Testis (tissue), 2 donors: Measurements from ENCODE around the gene IFNL1.

Source experiments
- CTCF ChIP-seq, 3 experiments: fragments of 450-650 bp in 2 of 3; fragments of 200-600 bp in 1 of 3; sonication (generic) in 1 of 3; IDR thresholded peaks; one replicate each; pipeline ENCODE4 v1.5.1; 2016 to 2019; ENCODE audit warnings: antibody characterized with exemption in 3 of 3, mild to moderate bottlenecking in 2 of 3, moderate library complexity in 1 of 3
- POLR2A ChIP-seq: fragments of 450-650 bp; IDR thresholded peaks from one replicate; pipeline ENCODE4 v1.6.1; 2017; ENCODE audit warnings: antibody characterized with exemption, mild to moderate bottlenecking, moderate library complexity

GRCh38 chr19:39306075-39306474 lies 9.9 kb downstream of the IFNL1 start:
- TF ChIP-seq CTCF (IDR thresholded peaks at IDR 0.05) = no peak
- no peak for TF ChIP-seq POLR2A
